Measurements from ENCODE around the gene PTPN14. TPM values are rescaled to one million over a fixed set of nuclear protein-coding genes. Genes with fewer than 3 reads are reported as not detected.

PTPN14 gene
- total and polyA plus RNA-seq, 2 of the 8 experiments (the other 6 are each of a cell fraction or from before 2014, with no cell fraction given) = 14.4 to 93.6 TPM

DNA sequence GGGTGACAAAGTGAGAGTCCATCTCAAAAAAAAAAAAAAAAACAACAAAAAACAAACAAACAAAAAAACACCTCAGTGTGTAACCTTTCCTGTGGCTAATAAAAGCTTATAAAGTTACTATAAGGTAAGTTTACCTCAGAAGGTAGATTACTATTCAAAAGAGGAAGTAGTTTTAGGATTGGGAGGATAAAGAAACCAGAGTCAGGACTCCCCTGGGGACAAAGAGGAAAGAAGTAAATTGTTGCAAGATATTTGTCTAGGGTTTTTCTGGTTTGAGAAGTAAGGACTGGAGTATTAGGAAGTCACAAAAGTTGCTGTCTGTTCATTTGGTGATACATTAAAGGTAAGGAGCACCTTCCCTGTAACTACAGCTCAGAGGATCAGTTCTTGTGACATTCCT lies 27.8 kb upstream of the PTPN14 start:
- peaks cover 12 to 19% of the 10 kb centered on the region in 2 experiments; a peak in 3 of 4 replicates for H3K9me3 ChIP-seq (ENCODE audit: insufficient read depth in 2 of 2, low read depth in 1 of 2, low read length in 1 of 2)
- H2BK15ac ChIP-seq (ENCODE audit: low read length) = no peak overlapping the region
- H3K14ac ChIP-seq (ENCODE audit: insufficient read length) = no peak overlapping the region
- H2AFZ ChIP-seq (ENCODE audit: low read length) = no peak overlapping the region
- H3K36me3 ChIP-seq (ENCODE audit: control insufficient read depth in 2 of 4, insufficient read depth in 4 of 4, low read length in 3 of 4) = no peaks in the 10 kb centered on the region
- no peak overlapping the region for H3K27ac ChIP-seq (ENCODE audit: low read depth, low read length)
- H4K20me1 ChIP-seq (replicated peaks in 1 of 2; ENCODE audit: control insufficient read depth in 1 of 2, insufficient read depth in 2 of 2, low read length in 2 of 2) = no peaks in the 10 kb centered on the region
- H3K27me3 ChIP-seq (replicated peaks in 1 of 4; ENCODE audit: control insufficient read depth in 3 of 4, extremely low read depth in 1 of 4, insufficient read depth in 3 of 4, low read length in 3 of 4) = peaks cover 0 to 1% (median 0%) of the 10 kb centered on the region in 4 experiments; a peak in 1 of 7 replicates
- CTCF ChIA-PET (ENCODE audit: partially characterized antibody) = interaction anchor here (1.0 to 18.8 kb wide), 3 partner anchors 12 to 244 kb away, joined by 3 to 445 read pairs (median 57); no protein-coding TSS in a partner anchor
- H2BK5ac ChIP-seq (ENCODE audit: low read depth, low read length) = no peak overlapping the region
- no peak overlapping the region for H4K91ac ChIP-seq (replicated peaks; ENCODE audit: insufficient read length, low read length)
- H3K23ac ChIP-seq (ENCODE audit: insufficient read length) = no peak overlapping the region
- H3K79me2 ChIP-seq (ENCODE audit: control insufficient read depth in 1 of 2, insufficient read depth in 2 of 2, low read length in 2 of 2) = no peaks in the 10 kb centered on the region
- no peaks in the 10 kb centered on the region; the same call in 1 of the 2 replicates for H3K79me1 ChIP-seq (ENCODE audit: low read depth, low read length)
- POLR2A ChIA-PET (ENCODE audit: partially characterized antibody) = interaction anchor here (6.9 kb wide), 1 partner anchor 28 kb away, joined by 69 read pairs; the partner anchor contains the start of gene PTPN14
- H3K4ac ChIP-seq (replicated peaks; ENCODE audit: insufficient read length, low read depth, low read length) = no peak overlapping the region
- H4K5ac ChIP-seq (ENCODE audit: insufficient read length, low read depth, low read length) = no peak overlapping the region
- H2BK20ac ChIP-seq (ENCODE audit: low read length) = no peak overlapping the region
- no peak overlapping the region for H4K8ac ChIP-seq (ENCODE audit: extremely low read depth, insufficient read depth, low read length)
- H3K4me2 ChIP-seq (ENCODE audit: insufficient read depth in 1 of 2, low read depth in 2 of 2, low read length in 2 of 2) = no peak overlapping the region
- no peaks in the 10 kb centered on the region for H3K23me2 ChIP-seq (ENCODE audit: low read depth, low read length)
- no peak overlapping the region for H3K56ac ChIP-seq (replicated peaks; ENCODE audit: insufficient read length, low read depth, low read length)
- H2BK120ac ChIP-seq (replicated peaks; ENCODE audit: low read depth, low read length) = no peak overlapping the region
- no peak overlapping the region for H3K4me3 ChIP-seq (ENCODE audit: extremely low read depth in 1 of 4, insufficient read depth in 2 of 4, low read depth in 3 of 4, low read length in 4 of 4)
- no peak overlapping the region for H2BK12ac ChIP-seq (ENCODE audit: low read depth, low read length)
- H3K4me1 ChIP-seq (replicated peaks in 1 of 4; ENCODE audit: control insufficient read depth in 3 of 4, insufficient read depth in 4 of 4, low read length in 3 of 4) = peaks cover 3 to 9% (median 7%) of the 10 kb centered on the region in 4 experiments; a peak in 5 of 7 replicates
- FAIRE-seq = no peak
- no peak for DNase-seq (ENCODE audit: low read depth in 1 of 2, low spot score in 2 of 2)
- no peak overlapping the region for H3K18ac ChIP-seq (ENCODE audit: extremely low read depth, low read length)
- H3K9ac ChIP-seq (replicated peaks in 1 of 4; ENCODE audit: extremely low read depth in 1 of 4, low read depth in 3 of 4, low read length in 3 of 4) = no peak overlapping the region
- H2AK5ac ChIP-seq (ENCODE audit: low read depth, low read length) = no peak overlapping the region
- TF ChIP-seq TBP (IDR thresholded peaks at IDR 0.05; ENCODE audit: low read depth, low read length) (no peak), FOSL1 (IDR thresholded peaks at IDR 0.05; ENCODE audit: insufficient read depth, low read depth, low read length) (no peak), KDM5A (IDR thresholded peaks at IDR 0.05; ENCODE audit: low read length) (no peak), JUN (IDR thresholded peaks at IDR 0.05; ENCODE audit: low read depth, low read length) (no peak), RNF2 (IDR thresholded peaks at IDR 0.05; ENCODE audit: borderline replicate concordance, low read depth, low read length, missing control alignments, poor library complexity, severe bottlenecking) (no peak), MAFK (IDR thresholded peaks at IDR 0.05; ENCODE audit: low read depth, low read length) (no peak), SP1 (IDR thresholded peaks at IDR 0.05; ENCODE audit: low read depth, low read length) (no peak), HDAC6 (IDR thresholded peaks at IDR 0.05; ENCODE audit: low read depth, low read length) (no peak), TCF12 (IDR thresholded peaks at IDR 0.05; ENCODE audit: low read depth, low read length) (no peak), BACH1 (IDR thresholded peaks at IDR 0.05; ENCODE audit: low read length) (no peak), SUZ12 (IDR thresholded peaks at IDR 0.05; ENCODE audit: low read length) (no peak), ASH2L (IDR thresholded peaks at IDR 0.05; ENCODE audit: low read length) (no peak), SRF (IDR thresholded peaks at IDR 0.05; ENCODE audit: low read depth, low read length) (no peak), CHD2 (IDR thresholded peaks at IDR 0.05; ENCODE audit: low read length) (no peak)
